NB4 (cell line): ENCODE measurements around the gene FITM1.

Source experiments
- CTCF ChIP-seq: IDR thresholded peaks from one replicate; pipeline ENCODE4 v1.5.1; 2012; ENCODE audit warnings: low read depth, low read length
- MAX ChIP-seq: IDR thresholded peaks from 2 replicates; pipeline ENCODE4 v1.6.1; 2011; ENCODE audit warnings: low read depth, low read length
- POLR2A ChIP-seq: IDR thresholded peaks from 2 replicates; pipeline ENCODE4 v1.6.1; 2011; ENCODE audit warnings: mild to moderate bottlenecking; ENCODE audit not compliant: insufficient read length; ENCODE audit errors: extremely low read depth

- TF ChIP-seq CTCF (no peak), POLR2A (no peak), MAX (no peak)
Measured at GRCh38 chr14:24164518-24164991, 34.1 kb downstream of the FITM1 start.
